ENCODE results near the gene GALNT7.

GALNT7 gene

DNA sequence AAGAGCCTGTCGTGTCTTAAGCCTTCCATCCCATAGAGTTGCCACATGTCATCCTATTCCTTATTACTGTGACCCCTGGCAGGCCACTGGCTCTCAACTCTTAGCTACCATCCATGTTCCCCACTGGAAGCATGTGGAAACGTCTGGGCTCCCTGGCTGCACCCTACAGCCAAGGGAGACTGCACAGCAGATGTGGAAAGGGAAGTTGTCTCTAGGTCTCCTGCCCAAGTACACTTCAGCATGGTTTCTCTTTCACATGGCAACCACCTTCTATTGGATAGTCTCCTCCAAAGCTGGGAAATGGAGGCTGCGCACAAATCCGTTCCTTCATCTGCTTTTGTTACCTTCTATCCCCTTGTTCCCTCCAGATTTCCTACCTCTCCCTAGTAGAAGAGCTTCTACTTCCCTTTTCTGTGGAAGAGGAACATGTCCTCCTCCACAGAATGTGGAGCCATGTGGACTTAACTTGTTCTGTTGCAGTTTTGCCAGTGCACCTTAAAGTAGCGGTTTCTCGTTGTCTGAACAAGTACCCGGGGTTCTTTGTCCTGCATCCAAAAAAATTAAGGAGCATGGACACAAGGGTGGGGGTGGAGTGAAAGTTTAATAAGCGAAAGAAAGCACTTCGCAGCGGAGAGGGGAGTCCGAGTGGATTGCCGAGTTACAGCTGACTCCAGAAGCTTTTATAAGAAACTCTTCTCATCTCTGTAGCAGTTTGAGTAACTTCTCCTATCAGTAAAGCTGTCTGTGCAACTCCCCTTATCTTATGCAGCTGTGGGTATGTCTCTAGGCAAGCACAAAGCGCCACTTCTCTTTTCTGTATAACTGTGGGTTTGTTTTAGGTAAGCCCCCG lies 113.0 kb downstream of the GALNT7 start:
- TF ChIP-seq, protein P1, sequence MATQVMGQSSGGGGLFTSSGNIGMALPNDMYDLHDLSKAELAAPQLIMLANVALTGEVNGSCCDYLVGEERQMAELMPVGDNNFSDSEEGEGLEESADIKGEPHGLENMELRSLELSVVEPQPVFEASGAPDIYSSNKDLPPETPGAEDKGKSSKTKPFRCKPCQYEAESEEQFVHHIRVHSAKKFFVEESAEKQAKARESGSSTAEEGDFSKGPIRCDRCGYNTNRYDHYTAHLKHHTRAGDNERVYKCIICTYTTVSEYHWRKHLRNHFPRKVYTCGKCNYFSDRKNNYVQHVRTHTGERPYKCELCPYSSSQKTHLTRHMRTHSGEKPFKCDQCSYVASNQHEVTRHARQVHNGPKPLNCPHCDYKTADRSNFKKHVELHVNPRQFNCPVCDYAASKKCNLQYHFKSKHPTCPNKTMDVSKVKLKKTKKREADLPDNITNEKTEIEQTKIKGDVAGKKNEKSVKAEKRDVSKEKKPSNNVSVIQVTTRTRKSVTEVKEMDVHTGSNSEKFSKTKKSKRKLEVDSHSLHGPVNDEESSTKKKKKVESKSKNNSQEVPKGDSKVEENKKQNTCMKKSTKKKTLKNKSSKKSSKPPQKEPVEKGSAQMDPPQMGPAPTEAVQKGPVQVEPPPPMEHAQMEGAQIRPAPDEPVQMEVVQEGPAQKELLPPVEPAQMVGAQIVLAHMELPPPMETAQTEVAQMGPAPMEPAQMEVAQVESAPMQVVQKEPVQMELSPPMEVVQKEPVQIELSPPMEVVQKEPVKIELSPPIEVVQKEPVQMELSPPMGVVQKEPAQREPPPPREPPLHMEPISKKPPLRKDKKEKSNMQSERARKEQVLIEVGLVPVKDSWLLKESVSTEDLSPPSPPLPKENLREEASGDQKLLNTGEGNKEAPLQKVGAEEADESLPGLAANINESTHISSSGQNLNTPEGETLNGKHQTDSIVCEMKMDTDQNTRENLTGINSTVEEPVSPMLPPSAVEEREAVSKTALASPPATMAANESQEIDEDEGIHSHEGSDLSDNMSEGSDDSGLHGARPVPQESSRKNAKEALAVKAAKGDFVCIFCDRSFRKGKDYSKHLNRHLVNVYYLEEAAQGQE (IDR thresholded peaks at IDR 0.05; ENCODE audit: insufficient read depth in 1 of 2, low read depth in 2 of 2, low read length in 2 of 2): no peak
- TF ChIP-seq TAF1 (IDR thresholded peaks at IDR 0.05; ENCODE audit: borderline replicate concordance, insufficient read depth, low read length): no peak
- TF ChIP-seq SIN3A (IDR thresholded peaks at IDR 0.05; ENCODE audit: borderline replicate concordance, insufficient read depth, low read length): no peak
- TF ChIP-seq FOXP2 (optimal IDR thresholded peaks at IDR 0.05; ENCODE audit: borderline replicate concordance, extremely low read depth, extremely low read length, insufficient read depth): no peak
- no peak for TF ChIP-seq POLR2AphosphoS5 (IDR thresholded peaks at IDR 0.05; ENCODE audit: low read depth, low read length)

DNA sequence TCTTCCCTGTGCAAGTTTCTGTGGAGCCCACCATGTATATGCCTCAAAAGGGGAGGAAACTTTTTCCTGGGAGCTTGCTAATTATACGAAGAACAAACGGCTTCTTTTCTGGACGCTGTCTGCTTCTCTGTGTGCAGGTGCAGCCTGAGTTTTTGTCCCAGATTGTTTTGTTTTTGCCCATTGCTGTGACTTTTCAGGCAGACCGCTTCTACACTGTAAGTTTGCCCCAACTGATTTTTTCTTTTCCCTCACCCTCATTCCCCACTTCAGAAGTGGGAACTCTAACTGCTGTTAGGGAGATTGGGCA lies 113.6 kb downstream of the GALNT7 start:
- TF ChIP-seq FOXP2 (optimal IDR thresholded peaks at IDR 0.05; ENCODE audit: borderline replicate concordance, extremely low read depth, extremely low read length, insufficient read depth) (no peak), SIN3A (IDR thresholded peaks at IDR 0.05; ENCODE audit: borderline replicate concordance, insufficient read depth, low read length) (no peak), TAF1 (IDR thresholded peaks at IDR 0.05; ENCODE audit: borderline replicate concordance, insufficient read depth, low read length) (no peak), POLR2AphosphoS5 (IDR thresholded peaks at IDR 0.05; ENCODE audit: low read depth, low read length) (no peak)
- TF ChIP-seq, protein P1 (IDR thresholded peaks at IDR 0.05; ENCODE audit: insufficient read depth in 1 of 2, low read depth in 2 of 2, low read length in 2 of 2): no peak

DNA sequence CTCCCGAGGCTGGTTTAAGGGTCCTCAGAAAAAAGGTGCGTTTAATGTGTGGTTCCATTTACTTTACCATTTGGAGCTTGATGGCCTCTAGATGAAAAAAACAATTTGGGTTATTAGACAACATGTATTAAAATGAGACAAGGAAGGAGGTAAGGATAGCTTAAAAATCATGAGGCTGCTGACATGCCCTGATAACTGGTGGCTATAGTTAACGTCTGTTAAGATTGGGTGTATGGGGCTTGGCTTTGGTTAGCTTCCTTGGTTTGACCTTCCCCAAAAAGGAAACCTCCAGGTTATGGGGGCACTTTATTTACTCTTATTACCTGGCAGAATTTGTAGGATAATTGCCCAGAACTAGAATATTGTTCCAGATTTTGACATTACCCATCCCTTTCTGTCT lies 114.0 kb downstream of the GALNT7 start:
- TF ChIP-seq FOXP2 (optimal IDR thresholded peaks at IDR 0.05; ENCODE audit: borderline replicate concordance, extremely low read depth, extremely low read length, insufficient read depth) (no peak), TAF1 (IDR thresholded peaks at IDR 0.05; ENCODE audit: borderline replicate concordance, insufficient read depth, low read length) (no peak)
- TF ChIP-seq, protein P1 (IDR thresholded peaks at IDR 0.05; ENCODE audit: insufficient read depth in 1 of 2, low read depth in 2 of 2, low read length in 2 of 2): no peak

DNA sequence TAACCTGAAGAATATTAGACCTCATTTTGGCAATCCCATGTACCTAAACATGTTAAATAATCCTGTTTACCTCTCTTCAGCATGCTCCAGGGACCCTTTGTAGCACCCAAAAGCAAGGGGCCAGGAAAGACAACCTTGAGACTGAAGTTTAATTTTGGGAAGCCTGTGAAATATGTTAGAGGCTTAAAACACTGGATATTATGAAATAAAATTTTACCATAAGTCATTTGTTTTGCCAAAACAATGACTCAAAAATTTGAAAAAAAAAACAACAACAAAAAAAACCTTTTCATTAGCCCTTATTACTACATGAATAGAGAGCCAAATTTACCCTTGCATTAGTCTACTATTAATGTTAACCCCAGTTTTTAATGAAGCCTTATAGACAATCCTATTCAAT lies 115.9 kb downstream of the GALNT7 start:
- TF ChIP-seq TAF1 (IDR thresholded peaks at IDR 0.05; ENCODE audit: borderline replicate concordance, insufficient read depth, low read length): no peak
- TF ChIP-seq SIN3A (IDR thresholded peaks at IDR 0.05; ENCODE audit: borderline replicate concordance, insufficient read depth, low read length): no peak
- TF ChIP-seq POLR2AphosphoS5 (IDR thresholded peaks at IDR 0.05; ENCODE audit: low read depth, low read length): no peak
- no peak for TF ChIP-seq FOXP2 (optimal IDR thresholded peaks at IDR 0.05; ENCODE audit: borderline replicate concordance, extremely low read depth, extremely low read length, insufficient read depth)
- TF ChIP-seq, protein P1 (IDR thresholded peaks at IDR 0.05; ENCODE audit: insufficient read depth in 1 of 2, low read depth in 2 of 2, low read length in 2 of 2): no peak

Measured in PFSK-1 (cell line).